ENCODE data around the gene NAIF1. TPM values are rescaled to one million over a fixed set of nuclear protein-coding genes. Genes with fewer than 3 reads are reported as not detected.
A peak's percentile ranks its signal among the peaks of the same experiment; 100 is the strongest.

NAIF1 gene
- total and polyA plus RNA-seq, 2 donors (not counting 3 experiments of a cell fraction or from before 2014, with no cell fraction given) = 8.2 to 10.1 TPM

GRCh38 chr9:128091144-128091543, 24.0 kb upstream of the NAIF1 start:
- Histone ChIP-seq H3K36me3 (ENCODE audit: control insufficient read depth in 2 of 2, extremely low read depth in 1 of 2, insufficient read depth in 2 of 2, low read length in 2 of 2) (no peaks in the 10 kb centered on the region), H3K27ac (ENCODE audit: insufficient read depth, low read depth, low read length) (no peak overlapping the region), H3K9ac (replicated peaks; ENCODE audit: extremely low read depth, insufficient read depth, low read length) (no peak overlapping the region), H3K4me2 (ENCODE audit: insufficient read depth, low read length) (no peak overlapping the region), H3K27me3 (ENCODE audit: control insufficient read depth in 2 of 2, insufficient read depth in 2 of 2, low read length in 2 of 2) (no peaks in the 10 kb centered on the region), H3K9me3 (replicated peaks; ENCODE audit: control insufficient read depth, insufficient read depth, low read length) (no peaks in the 10 kb centered on the region), H3K4me3 (replicated peaks in 1 of 3; ENCODE audit: insufficient read depth in 1 of 3, low read depth in 1 of 3, low read length in 3 of 3) (no peak overlapping the region), H3K9me1 (replicated peaks; ENCODE audit: control insufficient read depth, extremely low read depth, insufficient read depth, low read length) (no peaks in the 10 kb centered on the region), H4K20me1 (replicated peaks; ENCODE audit: control insufficient read depth, extremely low read depth, insufficient read depth, low read length) (no peaks in the 10 kb centered on the region), H3K79me2 (ENCODE audit: control insufficient read depth, insufficient read depth, low read length) (peaks cover 28% of the 10 kb centered on the region), H2AFZ (ENCODE audit: low read depth, low read length) (no peak overlapping the region), H3K4me1 (ENCODE audit: control insufficient read depth, extremely low read depth, insufficient read depth, low read length) (peaks cover 26% of the 10 kb centered on the region)
- peak; percentile 50 for DNase-seq (ENCODE audit: low read depth, low spot score)
- intact Hi-C loops (cut with micrococcal nuclease) = no loop called here
- POLR2A ChIA-PET = interaction anchor here (0.6 to 0.8 kb wide), 2 partner anchors 8 to 476 kb away, joined by 3 to 4 read pairs; no protein-coding TSS in a partner anchor
- FAIRE-seq = no peak
- no TSS peak for BruUV-seq (replicated peaks)
- CTCF ChIA-PET = interaction anchor here (0.9 to 4.9 kb wide), 7 partner anchors 10 to 148 kb away, joined by 3 to 55 read pairs (median 5); partner anchors contain the start of genes NAIF1 and SLC25A25
- TF ChIP-seq CTCF (IDR thresholded peaks at IDR 0.05; ENCODE audit: extremely low read depth in 1 of 2, insufficient read depth in 1 of 2, low read depth in 1 of 2, low read length in 2 of 2) (no peak), GATA2 (IDR thresholded peaks at IDR 0.05; ENCODE audit: insufficient read depth, insufficient read length, low read depth, low read length) (no peak), POLR2AphosphoS5 (IDR thresholded peaks at IDR 0.05; ENCODE audit: insufficient read depth, low read depth, low read length) (no peak), FOS (IDR thresholded peaks at IDR 0.05; ENCODE audit: borderline replicate concordance, insufficient read depth, low read length) (no peak), MAX (IDR thresholded peaks at IDR 0.05; ENCODE audit: insufficient read depth, insufficient read length) (no peak), JUN (IDR thresholded peaks at IDR 0.05; ENCODE audit: borderline replicate concordance, insufficient read depth, insufficient read length, low read depth) (no peak), POLR2A (IDR thresholded peaks at IDR 0.05; ENCODE audit: low read depth, low read length) (no peak), MYC (IDR thresholded peaks at IDR 0.05; ENCODE audit: low read depth, low read length) (no peak)
- dilution Hi-C loops (cut with MboI; ENCODE audit: extremely low pct_ligation_motif_present, low sequenced_read_pairs) = no loop called here

Data from endothelial cell of umbilical vein (primary cell).